ENCODE data around the gene IL11.

- TF ChIP-seq TSHZ2 (CRISPR knock-in tag; IDR thresholded peaks at IDR 0.05) (no peak), BACH2 (CRISPR knock-in tag; IDR thresholded peaks at IDR 0.05; ENCODE audit: borderline replicate concordance) (no peak), RARB (CRISPR knock-in tag; IDR thresholded peaks at IDR 0.05) (no peak), GLIS3 (CRISPR knock-in tag; IDR thresholded peaks at IDR 0.05) (no peak), ZFP3 (CRISPR knock-in tag; IDR thresholded peaks at IDR 0.05) (no peak), SNAI2 (CRISPR knock-in tag; IDR thresholded peaks at IDR 0.05) (no peak), ZC3H10 (CRISPR knock-in tag; IDR thresholded peaks at IDR 0.05) (no peak), PATZ1 (CRISPR knock-in tag; IDR thresholded peaks at IDR 0.05; ENCODE audit: borderline replicate concordance) (no peak), ISL1 (CRISPR knock-in tag; IDR thresholded peaks at IDR 0.05) (no peak), CSRNP3 (CRISPR knock-in tag; IDR thresholded peaks at IDR 0.05) (no peak), TCF4 (CRISPR knock-in tag; IDR thresholded peaks at IDR 0.05; ENCODE audit: borderline replicate concordance) (no peak), TOX (CRISPR knock-in tag; IDR thresholded peaks at IDR 0.05; ENCODE audit: borderline replicate concordance) (no peak)
Measured at GRCh38 chr19:55358493-55358892, 11.8 kb downstream of the IL11 start.
